WERI-Rb-1 (cell line): ENCODE measurements around the gene UHRF2.

Experiments used
- DNase-seq: peaks from one replicate; pipeline ENCODE4 v3.0.0-alpha.2; 2020
- H3K27ac ChIP-seq: fragments of 250-450 bp; sonication (Bioruptor Pico); 2 replicates; pipeline ENCODE4 v1.5.1; 2020; ENCODE audit warnings: mild to moderate bottlenecking, moderate library complexity
- H3K27me3 ChIP-seq: fragments of 250-450 bp; sonication (Bioruptor Pico); 2 replicates; pipeline ENCODE4 v1.5.1; 2021; ENCODE audit warnings: mild to moderate bottlenecking, low read depth, moderate library complexity; ENCODE audit not compliant: insufficient read depth, severe bottlenecking
- H3K36me3 ChIP-seq: fragments of 250-450 bp; sonication (Bioruptor Pico); 2 replicates; pipeline ENCODE4 v1.5.1; 2020; ENCODE audit warnings: mild to moderate bottlenecking, moderate library complexity
- H3K4me3 ChIP-seq: 2 replicates; pipeline ENCODE4 v1.5.1; 2011; ENCODE audit warnings: low read depth, mild to moderate bottlenecking, control low read depth, low read length
- H3K9me3 ChIP-seq: fragments of 250-450 bp; sonication (Bioruptor Pico); 2 replicates; pipeline ENCODE4 v1.5.1; 2021; ENCODE audit warnings: mild to moderate bottlenecking, moderate library complexity; ENCODE audit not compliant: severe bottlenecking
- TF ChIP-seq, protein P1 (sequence below): IDR thresholded peaks from 2 replicates; pipeline ENCODE4 v1.5.1; 2011; ENCODE audit warnings: low read depth, mild to moderate bottlenecking, control low read depth, inconsistent platforms, low read length

The UHRF2 gene

DNA sequence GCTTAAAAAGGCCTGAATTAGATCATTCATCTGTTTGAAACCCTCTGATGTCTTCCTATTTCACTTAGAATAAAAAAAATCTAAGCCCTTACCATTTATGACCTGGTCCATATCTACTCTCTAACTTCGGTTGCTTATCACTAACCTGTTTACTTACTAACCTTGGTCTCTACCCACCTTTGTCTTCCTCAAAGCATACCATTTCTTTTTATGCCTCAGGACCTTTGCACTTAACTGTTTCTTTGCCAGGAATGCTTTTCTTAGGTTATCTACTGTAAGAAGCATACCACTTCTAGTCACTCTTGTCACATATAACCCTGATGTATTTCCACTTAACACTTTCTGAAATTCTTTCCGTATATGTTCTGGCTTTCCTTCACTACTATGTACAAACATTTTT lies 67.0 kb downstream of the UHRF2 start:
- no peak for DNase-seq
- H3K4me3 ChIP-seq = no peak overlapping the region
- TF ChIP-seq, protein P1, sequence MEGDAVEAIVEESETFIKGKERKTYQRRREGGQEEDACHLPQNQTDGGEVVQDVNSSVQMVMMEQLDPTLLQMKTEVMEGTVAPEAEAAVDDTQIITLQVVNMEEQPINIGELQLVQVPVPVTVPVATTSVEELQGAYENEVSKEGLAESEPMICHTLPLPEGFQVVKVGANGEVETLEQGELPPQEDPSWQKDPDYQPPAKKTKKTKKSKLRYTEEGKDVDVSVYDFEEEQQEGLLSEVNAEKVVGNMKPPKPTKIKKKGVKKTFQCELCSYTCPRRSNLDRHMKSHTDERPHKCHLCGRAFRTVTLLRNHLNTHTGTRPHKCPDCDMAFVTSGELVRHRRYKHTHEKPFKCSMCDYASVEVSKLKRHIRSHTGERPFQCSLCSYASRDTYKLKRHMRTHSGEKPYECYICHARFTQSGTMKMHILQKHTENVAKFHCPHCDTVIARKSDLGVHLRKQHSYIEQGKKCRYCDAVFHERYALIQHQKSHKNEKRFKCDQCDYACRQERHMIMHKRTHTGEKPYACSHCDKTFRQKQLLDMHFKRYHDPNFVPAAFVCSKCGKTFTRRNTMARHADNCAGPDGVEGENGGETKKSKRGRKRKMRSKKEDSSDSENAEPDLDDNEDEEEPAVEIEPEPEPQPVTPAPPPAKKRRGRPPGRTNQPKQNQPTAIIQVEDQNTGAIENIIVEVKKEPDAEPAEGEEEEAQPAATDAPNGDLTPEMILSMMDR = no peak
- H3K9me3 ChIP-seq = no peaks in the 10 kb centered on the region
- H3K27me3 ChIP-seq = no peaks in the 10 kb centered on the region
- no peak overlapping the region for H3K27ac ChIP-seq
- H3K36me3 ChIP-seq = peaks cover 73% of the 10 kb centered on the region

DNA sequence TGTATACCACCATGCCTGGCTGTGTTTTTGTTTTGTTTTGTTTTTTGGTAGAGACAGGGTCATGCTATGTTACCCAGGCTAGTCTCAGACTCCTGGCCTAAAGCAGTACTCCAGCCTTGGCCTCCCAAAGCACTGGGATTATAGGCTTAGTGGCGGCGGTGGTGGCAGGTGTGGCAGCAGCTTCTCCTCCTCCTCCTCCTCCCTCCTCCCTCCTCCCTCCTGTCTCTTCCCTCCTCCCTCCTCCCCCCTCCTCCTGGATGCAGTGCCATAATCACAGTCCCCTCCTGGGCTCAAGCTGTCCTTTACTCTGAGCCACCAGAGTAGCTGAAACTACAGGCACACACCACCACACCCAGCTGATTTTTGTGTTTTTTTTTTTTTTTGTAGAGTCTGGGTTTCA lies 71.2 kb downstream of the UHRF2 start:
- TF ChIP-seq, protein P1 = no peak
- H3K9me3 ChIP-seq = no peaks in the 10 kb centered on the region
- H3K36me3 ChIP-seq = peaks cover 73% of the 10 kb centered on the region

DNA sequence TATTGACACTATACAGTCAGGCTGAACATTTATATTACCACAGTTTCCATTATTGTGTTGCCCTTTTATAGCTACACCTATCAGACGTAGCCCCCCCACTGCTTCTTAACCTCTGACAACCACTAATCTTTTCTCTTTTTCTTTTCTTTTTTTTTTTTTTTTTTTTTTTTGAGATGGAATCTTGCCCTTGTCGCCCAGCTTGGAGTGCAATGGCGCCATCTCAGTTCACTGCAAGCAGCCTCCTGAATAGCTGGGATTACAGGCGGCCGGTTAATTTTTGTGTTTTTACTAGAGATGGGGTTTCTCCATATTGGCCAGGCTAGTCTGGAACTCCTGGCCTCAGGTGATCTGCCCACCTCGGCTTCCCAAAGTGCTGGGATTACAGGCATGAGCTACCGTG lies 75.4 kb downstream of the UHRF2 start:
- no peak overlapping the region for H3K4me3 ChIP-seq
- no peak for DNase-seq
- TF ChIP-seq, protein P1 = 0 out of 2 replicates have a peak, but pooled peaks have one; percentile 1

More for the DNA sequence above, 71.2 kb downstream of the UHRF2 start:
- H3K4me3 ChIP-seq = no peak overlapping the region
- H3K27ac ChIP-seq = no peak overlapping the region
- DNase-seq = peak; percentile 85
- H3K27me3 ChIP-seq = no peaks in the 10 kb centered on the region

DNA sequence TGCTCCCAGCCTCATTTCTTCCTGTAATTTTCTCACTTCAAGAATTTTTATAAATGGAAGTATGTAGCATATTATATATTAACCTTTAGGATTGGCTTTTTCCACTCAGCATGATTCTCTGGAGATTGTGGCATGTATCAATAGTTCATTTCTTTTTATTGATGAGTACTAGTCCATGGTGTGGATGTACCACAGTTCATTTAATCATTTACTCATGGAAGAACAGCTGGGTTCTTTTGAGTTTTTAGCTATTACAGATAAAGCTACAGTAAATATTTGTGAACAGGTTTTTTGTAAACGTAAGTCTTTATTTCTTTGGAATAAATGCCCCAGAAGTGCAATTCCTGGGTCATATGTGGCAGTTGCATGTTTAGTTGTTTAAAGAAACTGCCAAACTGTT lies 76.1 kb downstream of the UHRF2 start:
- Histone ChIP-seq H3K27me3 (no peaks in the 10 kb centered on the region), H3K27ac (no peak overlapping the region), H3K36me3 (peaks cover 67% of the 10 kb centered on the region), H3K4me3 (no peak overlapping the region), H3K9me3 (no peaks in the 10 kb centered on the region)
- TF ChIP-seq, protein P1 = no peak
- DNase-seq = no peak

More for the DNA sequence above, 75.4 kb downstream of the UHRF2 start:
- H3K36me3 ChIP-seq = peaks cover 65% of the 10 kb centered on the region
- H3K9me3 ChIP-seq = no peaks in the 10 kb centered on the region
- no peak overlapping the region for H3K27ac ChIP-seq
- no peaks in the 10 kb centered on the region for H3K27me3 ChIP-seq

DNA sequence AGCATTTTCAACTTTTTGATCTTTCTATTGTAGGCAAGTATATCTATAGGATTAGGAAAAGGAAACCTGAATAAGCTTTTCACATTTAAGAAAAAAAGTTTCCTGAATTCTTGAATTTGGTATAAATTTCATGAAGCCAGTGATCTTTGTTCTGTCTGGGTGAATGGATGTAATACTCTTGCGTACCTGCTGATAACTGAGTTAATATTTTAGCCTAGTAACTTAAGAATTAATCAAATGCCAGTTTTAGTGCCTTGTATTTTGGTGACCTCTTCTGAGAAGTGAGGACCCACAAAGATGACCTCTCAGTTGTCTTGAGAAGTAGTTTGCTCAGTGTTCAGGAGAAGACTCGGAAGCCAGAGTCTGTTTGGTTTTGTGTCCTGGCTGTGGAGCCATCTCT lies 77.9 kb downstream of the UHRF2 start:
- TF ChIP-seq, protein P1 = no peak
- H3K36me3 ChIP-seq = peaks cover 70% of the 10 kb centered on the region
- no peaks in the 10 kb centered on the region for H3K27me3 ChIP-seq
- no peak overlapping the region for H3K27ac ChIP-seq
- H3K4me3 ChIP-seq = no peak overlapping the region
- no peaks in the 10 kb centered on the region for H3K9me3 ChIP-seq
- DNase-seq = no peak

DNA sequence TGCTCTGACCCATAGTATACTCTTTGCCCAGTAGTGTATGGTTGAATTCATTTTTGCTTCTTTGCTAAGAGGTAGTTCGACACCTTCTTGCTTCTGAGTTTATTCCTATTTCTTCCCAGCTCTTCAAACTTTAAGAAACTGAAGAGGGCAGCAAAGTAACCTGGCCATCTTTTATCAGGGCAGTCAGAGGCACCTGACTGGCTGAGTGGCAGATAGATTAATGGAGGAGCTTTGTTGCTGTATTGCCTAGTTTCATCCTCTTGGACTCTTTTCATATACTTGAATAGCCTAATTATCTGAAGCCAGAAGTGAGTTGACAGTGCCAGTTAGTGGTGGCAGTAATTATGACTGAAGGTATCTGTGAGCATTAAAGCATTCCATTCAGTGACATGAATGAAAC lies 82.5 kb downstream of the UHRF2 start:
- TF ChIP-seq, protein P1 = no peak
- DNase-seq = no peak
- H3K9me3 ChIP-seq = no peaks in the 10 kb centered on the region
- H3K27me3 ChIP-seq = no peaks in the 10 kb centered on the region
- H3K4me3 ChIP-seq = no peak overlapping the region
- no peak overlapping the region for H3K27ac ChIP-seq
- peaks cover 63% of the 10 kb centered on the region for H3K36me3 ChIP-seq
